KMS-11 (cell line): ENCODE measurements around the gene NUPR1.

ENCODE experiments used
- H2AFZ ChIP-seq: fragments of 200-600 bp; sonication (generic); 2 replicates; pipeline ENCODE4 v1.6.1; 2016; ENCODE audit warnings: antibody characterized with exemption, mixed run types, low read depth
- H3K27ac ChIP-seq: fragments of 200-600 bp; sonication (generic); 2 replicates; pipeline ENCODE4 v1.6.1; 2016; ENCODE audit warnings: mild to moderate bottlenecking, mixed run types
- H3K27me3 ChIP-seq: fragments of 200-600 bp; sonication (generic); 2 replicates; pipeline ENCODE4 v1.6.1; 2017; ENCODE audit warnings: mild to moderate bottlenecking, low read depth, mixed run types, moderate library complexity; ENCODE audit not compliant: insufficient read depth
- H3K36me3 ChIP-seq: fragments of 200-600 bp; sonication (generic); 2 replicates; pipeline ENCODE4 v1.6.1; 2017; ENCODE audit warnings: mild to moderate bottlenecking, mixed run types; ENCODE audit not compliant: insufficient read depth
- H3K4me1 ChIP-seq: fragments of 200-600 bp; sonication (generic); 2 replicates; pipeline ENCODE4 v1.6.1; 2016; ENCODE audit warnings: mild to moderate bottlenecking, low read depth, mixed run types; ENCODE audit not compliant: poor library complexity, severe bottlenecking
- H3K4me2 ChIP-seq: fragments of 200-600 bp; sonication (generic); 2 replicates; pipeline ENCODE4 v1.7.0; 2016; ENCODE audit warnings: mild to moderate bottlenecking, mixed run types
- H3K4me3 ChIP-seq: fragments of 200-600 bp; sonication (generic); IDR thresholded peaks from 2 replicates; pipeline ENCODE4 v1.6.1; 2017; ENCODE audit warnings: low read depth, low read length, mixed read lengths; ENCODE audit not compliant: insufficient read depth
- H3K79me2 ChIP-seq: fragments of 200-600 bp; sonication (generic); 2 replicates; pipeline ENCODE4 v1.6.1; 2016; ENCODE audit warnings: low read depth, mixed run types; ENCODE audit not compliant: insufficient read depth
- H3K9ac ChIP-seq: fragments of 200-600 bp; sonication (generic); 2 replicates; pipeline ENCODE4 v1.6.1; 2016; ENCODE audit warnings: mild to moderate bottlenecking, mixed run types
- H4K20me1 ChIP-seq: fragments of 200-600 bp; sonication (generic); 2 replicates; pipeline ENCODE4 v1.6.1; 2016; ENCODE audit warnings: mild to moderate bottlenecking, mixed run types; ENCODE audit not compliant: insufficient read depth
- CTCF ChIP-seq: fragments of 200-600 bp; sonication (generic); conservative IDR thresholded peaks from 2 replicates; pipeline ENCODE4 v1.6.1; 2017; ENCODE audit warnings: low read depth, mild to moderate bottlenecking, antibody characterized with exemption, low read length, moderate library complexity, mixed read lengths

The NUPR1 gene

DNA sequence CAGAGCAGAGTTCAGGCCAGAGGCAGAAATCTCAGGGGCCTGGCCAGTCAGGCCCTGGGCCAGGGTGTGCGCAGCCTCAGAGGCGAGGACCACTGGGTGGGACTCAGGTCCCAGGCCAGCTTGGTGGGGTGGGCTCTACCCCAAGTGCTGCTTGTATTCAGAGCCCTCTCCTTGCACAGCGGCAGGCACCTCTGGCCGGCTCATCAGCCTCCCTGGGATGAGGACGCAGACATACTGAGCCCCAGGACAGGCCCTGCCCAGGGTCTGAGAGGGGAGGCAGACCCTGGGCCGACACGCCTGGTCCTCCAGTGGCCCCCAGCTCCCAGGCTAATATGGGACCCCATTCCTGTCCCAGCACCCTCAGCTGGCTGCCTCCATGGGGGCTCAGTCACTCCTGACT, 24.5 kb downstream of the NUPR1 start:
- Histone ChIP-seq H3K4me2 (no peak overlapping the region), H3K4me3 (no peak overlapping the region), H3K27me3 (no peaks in the 10 kb centered on the region), H4K20me1 (no peaks in the 10 kb centered on the region), H2AFZ (no peak overlapping the region), H3K36me3 (no peaks in the 10 kb centered on the region), H3K9ac (no peak overlapping the region), H3K27ac (no peak overlapping the region), H3K4me1 (no peaks in the 10 kb centered on the region), H3K79me2 (no peaks in the 10 kb centered on the region)
- no peak for TF ChIP-seq CTCF

DNA sequence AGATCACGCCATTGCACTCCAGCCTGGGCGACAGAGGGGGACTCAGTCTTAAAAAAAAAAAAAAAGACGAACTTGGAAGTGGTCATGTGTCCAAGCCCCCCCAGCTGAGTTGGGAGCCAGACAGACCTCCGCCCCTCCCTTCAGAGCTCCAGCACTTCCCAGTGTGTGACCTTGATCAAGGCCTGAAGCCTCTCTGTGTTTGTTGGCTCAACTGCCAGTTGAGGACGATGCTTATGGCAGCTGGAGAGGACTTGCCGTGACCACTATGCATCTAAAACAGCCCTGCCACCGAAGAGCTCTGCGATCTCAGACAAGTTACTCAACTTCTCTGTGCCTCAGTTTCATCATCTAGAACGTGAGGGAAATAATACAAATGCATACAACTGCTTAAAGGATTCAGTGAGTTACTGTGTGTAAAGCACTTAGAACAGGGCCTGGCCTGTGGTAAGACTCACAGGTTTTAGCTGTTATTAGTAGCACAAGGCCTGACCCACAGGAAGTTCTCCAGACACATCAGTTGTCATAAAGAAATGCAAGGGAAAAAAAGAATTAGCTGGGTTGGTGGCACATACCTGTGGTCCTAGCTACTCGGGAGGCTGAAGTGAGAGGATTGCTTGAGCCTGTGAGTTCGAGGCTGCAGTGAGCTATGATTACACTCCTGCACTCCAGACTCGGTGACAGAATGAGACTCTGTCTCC, 25.1 kb downstream of the NUPR1 start:
- H3K4me2 ChIP-seq, result no peak overlapping the region
- H3K27ac ChIP-seq, result no peak overlapping the region
- no peak for TF ChIP-seq CTCF
- peaks cover 2% of the 10 kb centered on the region for H3K4me1 ChIP-seq
- no peak overlapping the region for H3K4me3 ChIP-seq
- no peaks in the 10 kb centered on the region for H4K20me1 ChIP-seq
- H3K9ac ChIP-seq, result no peak overlapping the region
- H2AFZ ChIP-seq, result no peak overlapping the region
- H3K79me2 ChIP-seq, result no peaks in the 10 kb centered on the region
- no peaks in the 10 kb centered on the region for H3K27me3 ChIP-seq
- no peaks in the 10 kb centered on the region for H3K36me3 ChIP-seq

DNA sequence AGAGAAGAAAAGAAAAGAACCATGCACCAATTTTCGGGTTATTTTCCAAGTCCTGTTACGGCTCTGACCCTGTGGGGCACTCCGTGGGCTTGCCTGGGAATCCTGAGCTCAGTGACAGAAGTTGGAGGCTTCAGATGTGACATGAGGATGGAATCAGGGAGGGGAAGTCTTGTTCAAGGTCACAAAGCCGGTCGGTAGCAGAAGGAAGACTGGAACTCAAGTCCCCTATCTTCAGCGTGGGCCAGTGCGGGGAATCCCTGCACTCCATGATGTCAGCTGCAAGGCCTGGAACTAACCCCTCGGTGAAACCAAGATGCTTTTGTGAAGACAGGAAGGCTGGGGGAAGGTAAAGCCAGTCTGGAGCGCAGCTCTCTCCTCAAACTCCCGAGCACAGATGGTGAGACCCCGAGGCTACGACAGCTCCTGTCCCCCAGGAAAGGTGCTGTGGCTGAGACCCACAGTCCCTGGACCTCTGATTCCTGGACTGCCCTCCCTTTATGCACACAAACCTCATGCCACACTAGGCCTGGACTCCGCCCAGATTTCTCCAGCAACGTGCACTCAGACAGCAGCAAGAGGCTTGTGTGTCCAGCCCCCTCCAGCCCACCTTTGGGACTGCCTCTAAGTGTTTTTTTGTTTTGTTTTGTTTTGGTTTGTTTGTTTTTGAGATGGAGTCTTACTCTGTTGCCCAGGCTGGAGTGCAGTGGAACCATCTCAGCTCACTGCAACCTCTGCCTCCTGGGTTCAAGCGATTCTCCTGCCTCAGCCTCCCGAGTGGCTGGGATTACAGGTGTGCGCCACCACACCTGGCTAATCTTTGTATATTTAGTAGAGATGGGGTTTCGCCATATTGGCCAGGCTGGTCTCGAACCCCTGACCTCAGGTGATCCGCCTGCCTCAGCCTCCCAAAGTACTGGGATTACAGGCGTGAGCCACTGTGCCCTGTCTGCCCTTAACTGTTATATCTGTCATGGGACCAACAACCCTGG, 26.7 kb downstream of the NUPR1 start:
- Histone ChIP-seq H3K9ac (no peak overlapping the region), H3K79me2 (no peaks in the 10 kb centered on the region), H3K4me3 (no peak overlapping the region), H2AFZ (no peak overlapping the region), H3K4me2 (no peak overlapping the region), H3K36me3 (no peaks in the 10 kb centered on the region), H3K27me3 (0 out of 2 replicates have a peak, but pooled peaks cover 1% of the 10 kb centered on the region), H4K20me1 (no peaks in the 10 kb centered on the region), H3K4me1 (peaks cover 18% of the 10 kb centered on the region), H3K27ac (no peak overlapping the region)
- TF ChIP-seq CTCF, result no peak

GRCh38 chr16:28511031-28511430, 27.7 kb downstream of the NUPR1 start:
- Histone ChIP-seq H4K20me1 (no peaks in the 10 kb centered on the region), H3K9ac (no peak overlapping the region), H3K4me3 (no peak overlapping the region), H3K27ac (no peak overlapping the region), H2AFZ (no peak overlapping the region), H3K4me1 (peaks cover 19% of the 10 kb centered on the region), H3K27me3 (peaks cover 12% of the 10 kb centered on the region; the same call in 1 of the 2 replicates), H3K36me3 (no peaks in the 10 kb centered on the region), H3K79me2 (no peaks in the 10 kb centered on the region), H3K4me2 (no peak overlapping the region)
- no peak for TF ChIP-seq CTCF
